H9 (cell line): ENCODE data around the gene ZNF564. TPM values are rescaled to one million over a fixed set of nuclear protein-coding genes. Genes with fewer than 3 reads are reported as not detected.
A peak's percentile ranks its signal among the peaks of the same experiment; 100 is the strongest.

Experiments used
- DNase-seq: peaks from one replicate; pipeline ENCODE4 v3.0.0-alpha.2; 2017
- H2AFZ ChIP-seq: one replicate; pipeline ENCODE4 v1.6.1; 2013; ENCODE audit warnings: mild to moderate bottlenecking, low read length, control low read depth, moderate library complexity
- H2AK5ac ChIP-seq: 2 replicates; pipeline ENCODE4 v1.6.1; 2013; ENCODE audit warnings: low read length, control low read depth, mixed read lengths; ENCODE audit not compliant: insufficient read length
- H2BK120ac ChIP-seq: one replicate; pipeline ENCODE4 v1.6.1; 2013; ENCODE audit warnings: low read depth, mild to moderate bottlenecking, low read length, control low read depth, inconsistent platforms; ENCODE audit not compliant: poor library complexity, severe bottlenecking
- H2BK12ac ChIP-seq: 2 replicates; pipeline ENCODE4 v1.6.1; 2013; ENCODE audit warnings: low read length, control low read depth, mixed read lengths, low read depth; ENCODE audit not compliant: insufficient read length
- H2BK15ac ChIP-seq: 2 replicates; pipeline ENCODE4 v1.6.1; 2013; ENCODE audit warnings: low read depth, low read length, control low read depth
- H2BK20ac ChIP-seq: one replicate; pipeline ENCODE4 v1.6.1; 2013; ENCODE audit warnings: low read depth, mild to moderate bottlenecking, low read length, control low read depth, inconsistent platforms; ENCODE audit not compliant: poor library complexity, severe bottlenecking
- H2BK5ac ChIP-seq: 2 replicates; pipeline ENCODE4 v1.6.1; 2013; ENCODE audit warnings: low read length, control low read depth, mixed read lengths; ENCODE audit not compliant: insufficient read length
- H3K14ac ChIP-seq: 2 replicates; pipeline ENCODE4 v1.6.1; 2013; ENCODE audit warnings: low read length, control low read depth; ENCODE audit not compliant: insufficient read depth
- H3K18ac ChIP-seq: 2 replicates; pipeline ENCODE4 v1.6.1; 2013; ENCODE audit warnings: low read depth, mild to moderate bottlenecking, mixed read lengths, low read length, control low read depth; ENCODE audit not compliant: insufficient read length
- H3K23ac ChIP-seq: 2 replicates; pipeline ENCODE4 v1.6.1; 2013; ENCODE audit warnings: low read length, control low read depth, mixed read lengths, low read depth; ENCODE audit not compliant: insufficient read length
- H3K23me2 ChIP-seq: 2 replicates; pipeline ENCODE4 v1.6.1; 2013; ENCODE audit warnings: low read depth, mild to moderate bottlenecking, mixed read lengths, low read length, control low read depth; ENCODE audit not compliant: insufficient read length, poor library complexity, severe bottlenecking
- H3K27ac ChIP-seq: 2 replicates; pipeline ENCODE4 v1.5.1; 2013; ENCODE audit warnings: low read length, control low read depth, mixed read lengths, low read depth; ENCODE audit not compliant: insufficient read length
- H3K27me3 ChIP-seq: 2 replicates; pipeline ENCODE4 v1.6.1; 2013; ENCODE audit warnings: low read length, control low read depth, inconsistent platforms; ENCODE audit not compliant: insufficient read depth
- H3K4ac ChIP-seq: 2 replicates; pipeline ENCODE4 v1.6.1; 2013; ENCODE audit warnings: low read depth, mild to moderate bottlenecking, control low read depth, inconsistent platforms, low read length, moderate library complexity
- H3K4me1 ChIP-seq: 2 replicates; pipeline ENCODE4 v1.6.1; 2013; ENCODE audit warnings: low read length, control low read depth, inconsistent platforms; ENCODE audit not compliant: insufficient read depth
- H3K4me2 ChIP-seq: 2 replicates; pipeline ENCODE4 v1.6.1; 2013; ENCODE audit warnings: low read length, control low read depth, mixed read lengths; ENCODE audit not compliant: insufficient read length, insufficient read depth
- H3K56ac ChIP-seq: 2 replicates; pipeline ENCODE4 v1.6.1; 2013; ENCODE audit warnings: low read depth, mild to moderate bottlenecking, mixed read lengths, low read length, control low read depth; ENCODE audit not compliant: insufficient read length
- H3K79me1 ChIP-seq: 2 replicates; pipeline ENCODE4 v1.6.1; 2013; ENCODE audit warnings: low read depth, mild to moderate bottlenecking, moderate library complexity, low read length, control low read depth, inconsistent platforms; ENCODE audit not compliant: insufficient read depth, poor library complexity, severe bottlenecking
- H3K79me2 ChIP-seq: 2 replicates; pipeline ENCODE4 v1.6.1; 2013; ENCODE audit warnings: low read length, control low read depth, inconsistent platforms; ENCODE audit not compliant: insufficient read depth
- H3K9ac ChIP-seq: 2 replicates; pipeline ENCODE4 v1.6.1; 2013; ENCODE audit warnings: low read length, control low read depth, mixed read lengths; ENCODE audit not compliant: insufficient read length; ENCODE audit errors: extremely low read depth
- H3K9me3 ChIP-seq: one replicate; pipeline ENCODE4 v1.6.1; 2013; ENCODE audit warnings: low read depth, low read length, inconsistent platforms; ENCODE audit not compliant: control insufficient read depth
- H3T11ph ChIP-seq: one replicate; pipeline ENCODE4 v1.6.1; 2013; ENCODE audit warnings: mild to moderate bottlenecking, low read length, control low read depth, inconsistent platforms
- H4K20me1 ChIP-seq: one replicate; pipeline ENCODE4 v1.6.1; 2013; ENCODE audit not compliant: control insufficient read depth, insufficient read length, insufficient read depth
- H4K5ac ChIP-seq: 2 replicates; pipeline ENCODE4 v1.6.1; 2013; ENCODE audit warnings: low read depth, mild to moderate bottlenecking, mixed read lengths, low read length, control low read depth; ENCODE audit not compliant: insufficient read length
- H4K8ac ChIP-seq: replicated peaks from 2 replicates; pipeline ENCODE4 v1.6.1; 2013; ENCODE audit warnings: low read length, control low read depth, mixed read lengths, low read depth; ENCODE audit not compliant: insufficient read length
- H4K91ac ChIP-seq: 2 replicates; pipeline ENCODE4 v1.6.1; 2013; ENCODE audit warnings: low read depth, mild to moderate bottlenecking, moderate library complexity, mixed read lengths, low read length, control low read depth; ENCODE audit not compliant: insufficient read length
- H3K27ac Mint-ChIP-seq, 3 experiments: 2 replicates in 2 of 3; 3 replicates in 1 of 3; pipeline ENCODE4 v1.8.0; 2020 to 2021; ENCODE audit warnings: mixed read lengths in 3 of 3, mild to moderate bottlenecking in 1 of 3, moderate library complexity in 1 of 3
- H3K27me3 Mint-ChIP-seq: 2 replicates; pipeline ENCODE4 v1.8.0; 2021; ENCODE audit warnings: low read depth, mild to moderate bottlenecking, moderate library complexity, mixed read lengths
- H3K36me3 Mint-ChIP-seq, 3 experiments: 2 replicates in 2 of 3; 3 replicates in 1 of 3; pipeline ENCODE4 v1.8.0; 2020 to 2021; ENCODE audit warnings: low read depth in 3 of 3, mixed read lengths in 3 of 3; ENCODE audit not compliant: insufficient read depth in 1 of 3
- H3K4me1 Mint-ChIP-seq, 2 experiments: 2 replicates each; pipeline ENCODE4 v1.8.0; 2020; ENCODE audit warnings: mixed read lengths in 2 of 2
- H3K4me3 Mint-ChIP-seq, 2 experiments: 2 replicates in 1 of 2; 3 replicates in 1 of 2; pipeline ENCODE4 v1.8.0; 2020 to 2021; ENCODE audit warnings: mild to moderate bottlenecking in 2 of 2, mixed read lengths in 2 of 2, moderate library complexity in 1 of 2
- H3K9me3 Mint-ChIP-seq, 2 experiments: 2 replicates in 1 of 2; 3 replicates in 1 of 2; pipeline ENCODE4 v1.8.0; 2020; ENCODE audit warnings: mild to moderate bottlenecking in 2 of 2, mixed read lengths in 2 of 2, moderate library complexity in 1 of 2
- WGBS: extraction: QIAGEN DNeasy Blood & Tissue Kit; methylation state at CpG from one replicate; pipeline ENCODE4 v1.1.7; 2013; ENCODE audit warnings: missing lambda C conversion rate, low lambda C conversion rate, mixed read lengths; ENCODE audit not compliant: insufficient read length; ENCODE audit errors: extremely low coverage; 5-methylcytosine and 5-hydroxymethylcytosine counted together
- total RNA-seq: library from RNA; stranded (reverse); gene quantifications from 2 replicates; pipeline ENCODE4 v1.2.1, GENCODE V29; 2021
- TF ChIP-seq, protein P1 (sequence below): fragments of 200-600 bp; sonication (generic); conservative IDR thresholded peaks from 3 replicates; pipeline ENCODE4 v1.8.0; 2021; ENCODE audit warnings: antibody characterized with exemption, mild to moderate bottlenecking

The ZNF564 gene
- total RNA-seq, 1 experiment from 2014 or later = 11.3 TPM

DNA sequence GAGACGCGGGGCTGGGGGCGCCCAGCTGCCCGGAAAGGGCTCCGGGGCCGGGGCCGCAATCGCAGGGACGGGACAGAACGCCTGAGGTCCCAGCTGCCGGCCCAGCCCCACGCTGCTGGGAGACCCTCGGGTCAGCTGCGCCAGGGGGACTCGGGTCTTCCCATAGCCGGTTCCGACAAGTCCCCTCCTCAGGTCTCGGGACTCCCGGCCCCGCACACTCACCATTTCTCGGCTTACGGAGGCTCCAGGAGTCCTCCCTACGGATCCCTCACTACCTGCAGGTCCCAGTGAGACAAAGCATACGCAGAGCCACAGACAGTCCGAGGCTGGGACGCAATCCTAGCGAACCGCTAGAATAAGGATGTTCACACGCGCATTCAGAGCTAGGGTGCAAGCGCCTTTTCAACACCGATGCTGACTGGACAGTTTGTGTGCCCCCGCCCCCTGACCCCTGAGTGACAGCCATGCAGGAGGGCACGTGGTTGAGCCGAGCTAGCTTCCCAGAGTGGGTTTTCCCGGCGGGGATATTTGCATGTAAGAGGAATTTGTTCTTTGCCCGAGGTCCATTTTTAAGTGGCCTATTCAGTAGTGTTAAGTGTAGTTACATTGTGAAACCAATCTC, 45.8 kb upstream of the ZNF564 start:
- Mint-ChIP-seq H3K27me3 (no peaks in the 10 kb centered on the region), H3K27ac (peak overlapping the region in 2 of 3 experiments; percentile 62 to 64; a peak in 2 of 7 replicates), H3K36me3 (peaks cover 2 to 15% (median 8%) of the 10 kb centered on the region in 3 experiments), H3K4me3 (no peak overlapping the region), H3K4me1 (peaks cover 0 to 2% of the 10 kb centered on the region in 2 experiments; a peak in 1 of 4 replicates), H3K9me3 (no peaks in the 10 kb centered on the region)
- Histone ChIP-seq H4K91ac (no peak overlapping the region), H3K9ac (no peak overlapping the region), H3K79me1 (no peaks in the 10 kb centered on the region), H3K4me1 (no peaks in the 10 kb centered on the region), H3K9me3 (no peaks in the 10 kb centered on the region), H3K18ac (no peak overlapping the region), H2AK5ac (no peak overlapping the region), H3K27me3 (no peaks in the 10 kb centered on the region), H3K23ac (no peak overlapping the region), H3K79me2 (no peaks in the 10 kb centered on the region), H3K14ac (no peak overlapping the region), H3K27ac (no peak overlapping the region), H3K4me2 (no peak overlapping the region), H2BK5ac (no peak overlapping the region), H3K56ac (no peak overlapping the region), H2BK120ac (no peak overlapping the region), H4K20me1 (no peaks in the 10 kb centered on the region), H2BK12ac (no peak overlapping the region), H2BK20ac (no peak overlapping the region), H2BK15ac (no peak overlapping the region), H3K4ac (no peak overlapping the region), H3T11ph (no peak overlapping the region), H4K8ac (no peak overlapping the region), H2AFZ (no peak overlapping the region), H3K23me2 (no peaks in the 10 kb centered on the region), H4K5ac (no peak overlapping the region)
- no peak for DNase-seq
- WGBS = no CpG with 5 or more reads among the region's 38 CpGs
- TF ChIP-seq, protein P1, sequence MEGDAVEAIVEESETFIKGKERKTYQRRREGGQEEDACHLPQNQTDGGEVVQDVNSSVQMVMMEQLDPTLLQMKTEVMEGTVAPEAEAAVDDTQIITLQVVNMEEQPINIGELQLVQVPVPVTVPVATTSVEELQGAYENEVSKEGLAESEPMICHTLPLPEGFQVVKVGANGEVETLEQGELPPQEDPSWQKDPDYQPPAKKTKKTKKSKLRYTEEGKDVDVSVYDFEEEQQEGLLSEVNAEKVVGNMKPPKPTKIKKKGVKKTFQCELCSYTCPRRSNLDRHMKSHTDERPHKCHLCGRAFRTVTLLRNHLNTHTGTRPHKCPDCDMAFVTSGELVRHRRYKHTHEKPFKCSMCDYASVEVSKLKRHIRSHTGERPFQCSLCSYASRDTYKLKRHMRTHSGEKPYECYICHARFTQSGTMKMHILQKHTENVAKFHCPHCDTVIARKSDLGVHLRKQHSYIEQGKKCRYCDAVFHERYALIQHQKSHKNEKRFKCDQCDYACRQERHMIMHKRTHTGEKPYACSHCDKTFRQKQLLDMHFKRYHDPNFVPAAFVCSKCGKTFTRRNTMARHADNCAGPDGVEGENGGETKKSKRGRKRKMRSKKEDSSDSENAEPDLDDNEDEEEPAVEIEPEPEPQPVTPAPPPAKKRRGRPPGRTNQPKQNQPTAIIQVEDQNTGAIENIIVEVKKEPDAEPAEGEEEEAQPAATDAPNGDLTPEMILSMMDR = no peak
